GM18520 (cell line): Measurements from ENCODE around the gene SRRD.

Experiments
- ATAC-seq: cut with Tn5 transposase; IDR thresholded peaks from one replicate; pipeline ENCODE4 v1.9.1; 2021; ENCODE audit not compliant: unreplicated experiment

SRRD gene

DNA sequence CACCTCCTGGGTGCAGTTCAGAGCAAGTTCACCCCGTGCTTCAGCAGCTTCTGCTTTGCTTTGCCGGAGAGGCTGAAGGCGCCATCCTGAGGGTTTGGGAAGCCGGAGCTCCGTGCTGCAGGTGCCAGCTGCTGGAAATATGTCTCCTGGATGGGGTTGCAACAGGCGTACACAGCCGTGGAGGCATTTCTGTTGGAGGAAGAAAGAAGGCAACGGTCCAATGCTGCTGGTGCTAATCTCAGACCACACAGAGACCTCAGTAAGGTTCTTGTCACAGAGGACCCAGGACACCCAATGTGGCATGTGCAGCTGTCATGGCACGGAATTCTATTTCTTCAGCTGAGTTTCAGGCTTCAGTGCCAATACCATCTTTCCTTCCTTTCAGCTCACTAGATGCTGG, 30.5 kb upstream of the SRRD start:
- no peak for ATAC-seq

DNA sequence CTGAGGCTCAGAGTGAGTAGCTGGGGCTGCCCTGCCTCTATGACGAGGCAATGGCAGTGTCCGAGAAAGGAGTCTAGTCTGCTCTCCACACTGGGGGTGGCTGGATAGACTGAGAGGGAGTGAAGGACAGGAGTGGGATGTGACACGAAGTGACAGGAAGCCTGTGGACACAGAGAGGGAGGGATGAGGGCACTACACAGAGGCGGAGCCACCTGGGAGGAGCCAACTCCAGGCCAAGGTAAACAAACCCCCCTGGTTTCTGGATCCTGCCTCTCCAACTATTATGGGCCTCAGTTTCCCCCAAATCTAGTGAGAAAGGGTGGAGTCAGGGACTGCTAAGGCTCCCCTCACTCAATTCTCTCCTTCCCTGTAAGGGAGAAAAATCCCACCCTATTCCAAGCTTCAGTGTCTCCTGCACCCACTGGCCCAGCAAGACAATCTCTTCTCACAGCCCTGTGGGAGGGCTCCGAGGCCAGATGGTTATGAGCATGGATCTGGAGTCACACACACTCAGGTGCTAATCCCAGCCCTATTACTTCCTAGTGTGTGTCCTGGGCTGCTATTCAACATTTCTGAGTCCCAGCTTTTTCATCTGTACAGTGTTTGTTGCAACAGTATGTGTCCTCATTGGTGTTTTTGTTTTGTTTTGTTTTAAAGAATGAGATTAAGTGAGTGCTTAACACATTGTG, 29.7 kb upstream of the SRRD start:
- ATAC-seq: no peak

GRCh38 chr22:26457661-26458272, 25.9 kb upstream of the SRRD start:
- ATAC-seq: no peak

DNA sequence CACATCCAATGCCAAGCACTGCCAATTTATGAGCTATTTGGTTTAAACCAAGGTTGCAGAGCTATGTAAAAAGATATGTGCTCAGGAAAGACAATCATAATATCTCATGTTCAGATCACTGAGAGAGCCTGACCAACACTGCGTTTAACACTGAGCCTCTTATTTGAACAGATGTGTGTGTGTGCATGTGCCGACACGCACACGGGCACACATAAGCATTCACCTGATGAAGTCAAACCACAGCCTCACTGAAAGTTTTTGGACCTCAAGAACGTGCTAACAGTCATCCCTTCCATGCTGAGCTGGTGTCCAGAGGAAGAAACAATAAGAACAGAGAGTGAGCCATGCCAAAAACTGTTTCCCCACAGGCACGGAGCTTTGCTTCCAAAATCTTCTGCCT, 23.5 kb upstream of the SRRD start:
- no peak for ATAC-seq

GRCh38 chr22:26461188-26461810, 22.4 kb upstream of the SRRD start:
- no peak for ATAC-seq

DNA sequence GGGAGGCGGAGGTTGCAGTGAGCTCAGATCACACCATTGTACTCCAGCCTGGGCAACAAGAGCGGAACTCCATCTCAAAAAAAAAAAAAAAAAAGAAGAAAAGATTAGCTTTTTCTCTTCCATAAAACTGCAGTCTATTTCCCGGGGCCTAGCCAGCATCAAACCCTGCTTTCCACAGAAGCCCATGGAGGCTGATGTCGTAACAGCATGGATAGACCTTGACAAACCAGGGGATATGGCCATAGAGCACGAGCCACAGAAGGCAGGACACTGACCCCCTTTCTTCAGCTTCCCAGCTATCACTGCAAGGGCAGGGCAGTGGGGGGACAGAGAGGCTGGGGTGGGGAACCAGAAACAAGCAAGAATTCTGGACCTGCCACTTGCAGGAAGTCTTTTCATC, 21.6 kb upstream of the SRRD start:
- no peak for ATAC-seq

- ATAC-seq: no peak
Measured at GRCh38 chr22:26462641-26463040, 21.0 kb upstream of the SRRD start.

GRCh38 chr22:26463101-26463661, 20.5 kb upstream of the SRRD start:
- ATAC-seq: no peak

DNA sequence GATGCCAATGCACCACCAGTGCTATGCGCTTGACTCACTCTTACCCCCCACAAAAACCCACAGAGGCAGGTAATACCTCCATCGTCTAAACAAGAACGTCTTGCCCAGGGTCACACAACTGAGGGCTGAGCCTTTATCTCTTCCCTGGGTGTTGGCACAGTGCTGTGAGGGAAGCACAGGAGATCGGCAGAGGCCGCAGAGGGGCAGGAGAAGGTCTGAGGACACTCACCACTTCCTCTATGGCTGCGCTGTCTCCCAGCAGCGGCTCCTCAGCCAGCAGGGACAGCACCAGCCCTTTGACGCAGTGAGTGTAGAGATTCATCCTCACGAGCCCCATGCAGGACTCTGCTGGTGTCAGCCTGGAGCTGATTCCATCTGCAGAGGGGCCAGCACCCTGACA, 20.0 kb upstream of the SRRD start:
- ATAC-seq: no peak

DNA sequence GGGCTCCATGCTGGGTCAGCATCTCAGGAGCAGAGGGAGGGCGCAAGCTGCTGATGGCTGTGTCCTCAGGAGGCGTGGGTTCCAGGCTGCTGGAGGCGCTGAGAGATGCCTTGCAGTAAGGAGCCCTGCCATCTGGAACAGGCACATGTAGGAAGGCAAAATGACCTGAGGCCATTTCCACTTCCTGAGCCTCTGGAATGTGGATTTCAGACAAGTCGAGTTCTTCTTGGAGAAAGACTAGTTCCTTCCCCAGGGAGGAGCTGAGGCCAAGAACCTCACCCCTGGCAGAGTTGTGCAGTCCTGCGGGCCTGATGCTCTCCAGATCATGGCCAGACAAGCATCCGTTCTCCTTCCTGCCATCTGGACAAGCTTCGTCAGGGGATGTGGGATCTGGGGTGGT, 19.4 kb upstream of the SRRD start:
- no peak for ATAC-seq

DNA sequence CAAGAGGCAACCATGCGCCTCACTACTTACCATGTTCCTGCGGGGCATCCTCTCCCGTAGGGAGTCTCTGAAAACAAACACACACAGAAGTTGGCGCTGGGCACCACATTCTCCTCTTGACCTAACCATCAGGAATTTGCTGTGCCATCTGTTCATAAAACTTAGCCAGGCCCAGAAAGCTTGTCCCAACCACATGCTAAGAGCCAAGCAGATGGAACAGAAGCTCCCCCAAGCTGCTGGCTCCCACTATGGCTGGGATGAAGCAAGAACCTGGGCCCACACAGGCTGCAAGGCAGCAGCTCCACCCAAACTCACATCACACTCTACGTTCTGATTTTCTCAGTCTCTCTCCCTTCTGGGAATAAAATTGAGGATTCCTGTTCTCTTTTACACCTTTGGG, 17.5 kb upstream of the SRRD start:
- ATAC-seq: no peak

GRCh38 chr22:26470807-26471206, 12.9 kb upstream of the SRRD start:
- no peak for ATAC-seq

- no peak for ATAC-seq
Measured at GRCh38 chr22:26471522-26471921, 12.2 kb upstream of the SRRD start.

DNA sequence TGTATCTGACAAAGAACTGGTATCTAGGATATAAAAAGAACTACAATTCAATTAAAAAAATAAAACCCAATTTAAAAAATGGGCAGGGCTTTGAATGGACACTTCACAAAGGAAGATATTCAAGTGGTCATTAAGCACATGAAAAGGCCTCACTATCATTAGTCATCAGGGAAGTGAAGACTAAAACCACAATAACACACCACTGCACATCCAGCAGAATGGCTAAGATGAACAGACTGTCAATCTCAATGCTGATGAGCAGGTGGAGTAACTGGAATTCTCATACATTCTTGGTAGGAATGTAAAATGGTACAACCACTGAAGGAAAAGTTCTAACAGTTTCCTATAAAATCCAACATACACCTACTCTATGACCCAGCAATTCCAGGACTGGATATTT, 9.0 kb upstream of the SRRD start:
- ATAC-seq: no peak

DNA sequence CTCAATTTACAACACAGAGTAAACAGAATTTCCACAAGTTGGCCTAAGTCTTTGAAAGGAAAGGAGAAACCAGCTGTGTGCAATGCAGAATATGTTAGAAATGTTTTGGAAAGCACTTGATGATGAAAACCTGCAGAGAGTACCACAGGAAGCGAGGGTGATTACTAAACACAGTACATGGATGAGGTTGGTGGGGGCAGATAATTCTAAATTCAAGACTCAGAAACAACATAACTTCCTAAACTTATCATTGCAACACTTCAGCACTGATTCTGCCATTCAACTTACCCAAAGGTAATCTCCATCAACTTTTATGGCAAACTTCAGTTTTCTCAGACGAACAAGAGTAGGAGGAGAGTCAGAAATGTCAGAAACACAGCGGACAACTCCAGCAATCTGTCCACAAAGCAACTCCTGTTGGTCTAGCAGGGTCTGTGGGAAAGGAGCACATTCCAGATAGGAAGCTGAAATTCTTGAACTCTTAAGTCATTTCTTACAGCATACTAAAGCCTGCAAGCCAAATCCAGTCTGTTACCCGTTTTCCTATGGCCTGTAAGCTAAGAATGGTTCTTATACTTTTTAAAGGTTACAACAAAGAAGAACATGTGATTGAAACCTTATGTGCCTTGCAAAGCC, 6.9 kb upstream of the SRRD start:
- no peak for ATAC-seq

DNA sequence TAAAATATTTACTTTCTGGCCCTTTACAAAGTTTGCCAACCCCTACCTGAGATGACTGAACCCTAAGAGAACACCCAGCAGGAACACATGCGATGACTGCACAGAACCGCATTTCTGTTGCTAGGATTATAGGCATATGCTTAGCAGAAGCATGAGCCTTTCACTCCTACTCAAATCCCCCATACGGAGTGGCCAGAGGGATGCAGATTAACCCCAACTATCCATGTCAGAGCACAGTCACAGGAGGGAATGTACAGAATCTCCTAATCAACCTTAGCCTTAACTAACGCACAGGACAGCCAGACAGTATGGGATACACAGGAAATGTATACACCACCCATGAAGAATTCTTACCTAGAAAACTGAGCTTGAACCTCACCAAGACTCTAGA, 6.3 kb upstream of the SRRD start:
- no peak for ATAC-seq

DNA sequence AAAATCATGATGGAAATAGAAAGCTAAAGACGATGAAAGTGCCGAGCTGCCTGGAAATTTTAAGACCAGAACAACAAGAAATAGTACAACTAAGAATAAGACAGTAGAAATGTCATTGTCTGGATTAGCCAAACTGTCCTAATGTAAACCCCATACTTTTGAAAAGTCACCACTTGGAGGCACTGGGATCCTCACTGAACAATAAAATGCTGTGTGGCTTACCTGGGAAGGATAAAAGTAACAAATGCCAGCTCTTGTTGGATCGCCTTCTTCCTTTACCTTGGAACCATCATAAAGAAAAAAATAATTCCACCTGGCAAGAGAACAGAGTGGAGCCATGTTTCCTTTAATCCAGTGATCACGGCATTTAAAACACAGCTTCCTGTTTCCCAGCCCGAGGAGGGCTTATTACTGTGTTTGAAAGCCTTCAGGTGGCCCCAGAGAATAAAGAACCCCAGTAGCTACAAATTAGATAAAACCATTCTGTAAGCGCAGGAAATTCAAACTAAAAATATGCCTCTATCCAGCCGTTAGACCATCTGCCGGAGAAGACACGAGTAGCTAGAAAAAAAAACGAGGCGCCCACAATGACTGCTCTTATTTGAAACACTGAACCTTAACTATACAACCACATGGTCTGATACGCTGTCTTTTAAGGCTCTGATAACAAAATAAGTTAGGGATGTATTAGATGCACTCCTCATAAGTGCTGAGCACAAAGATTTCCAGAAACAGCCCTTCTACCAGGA, 4.5 kb upstream of the SRRD start:
- no peak for ATAC-seq

DNA sequence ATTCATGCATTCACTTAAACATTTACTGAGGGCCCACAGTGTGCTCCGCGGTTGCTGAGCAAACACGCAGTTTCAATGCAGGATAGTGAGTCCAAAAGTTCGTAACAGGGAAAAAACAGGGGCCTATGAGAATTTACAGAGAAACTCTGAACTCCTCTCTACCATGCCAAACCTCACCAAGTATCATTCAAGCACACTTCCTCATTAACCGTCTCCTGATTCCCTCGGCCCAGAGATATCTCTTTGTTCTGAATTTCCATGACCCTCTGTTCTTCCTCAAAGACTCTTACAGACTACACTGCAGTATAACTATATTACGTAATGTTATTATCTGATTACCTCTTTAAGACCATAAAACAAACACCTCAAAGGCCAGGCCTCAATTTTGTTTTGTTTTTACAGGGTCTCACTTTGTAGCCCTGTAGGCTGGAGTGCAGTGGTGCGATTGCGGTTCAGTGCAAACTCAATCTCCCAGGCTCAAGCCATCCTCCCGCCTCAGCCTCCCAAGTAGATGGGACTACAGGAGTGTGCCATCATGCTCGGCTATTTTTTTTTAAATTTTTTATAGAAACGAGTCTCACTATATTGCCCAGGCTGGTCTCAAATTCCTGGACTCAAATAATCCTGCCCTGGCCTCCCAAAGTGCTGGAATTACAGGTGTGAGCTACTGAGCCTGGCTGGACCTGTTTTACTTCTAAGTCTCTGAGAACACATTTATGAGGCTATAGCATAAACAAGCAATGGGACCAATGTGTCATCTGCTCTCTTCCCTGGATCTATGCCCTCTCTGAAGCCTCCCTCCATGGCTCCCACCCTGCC, 3.7 kb upstream of the SRRD start:
- ATAC-seq: no peak

GRCh38 chr22:26480611-26480932, 3.1 kb upstream of the SRRD start:
- ATAC-seq: no peak

GRCh38 chr22:26481112-26481693, 2.5 kb upstream of the SRRD start:
- no peak for ATAC-seq
